DOHH2 (cell line): ENCODE data around the gene TSC22D3.
"Not testable (repeated sequence)": the region's sequence is repeated elsewhere in the genome, so short reads cannot be mapped to it uniquely, and the experiment has no call there.

ENCODE experiments used
- H3F3A ChIP-seq: fragments of 200-600 bp; sonication (generic), shearing (Covaris generic); 2 replicates; pipeline ENCODE4 v1.6.0; 2016; ENCODE audit warnings: antibody characterized with exemption, mild to moderate bottlenecking; ENCODE audit not compliant: control insufficient read depth, insufficient read depth
- H3K27ac ChIP-seq: fragments of 200-600 bp; sonication (generic); 2 replicates; pipeline ENCODE4 v1.5.1; 2014; ENCODE audit warnings: low read depth, mild to moderate bottlenecking, low read length, moderate library complexity
- H3K27me3 ChIP-seq: fragments of 200-600 bp; sonication (generic); 2 replicates; pipeline ENCODE4 v1.6.1; 2014; ENCODE audit warnings: mild to moderate bottlenecking, low read length, mixed read lengths; ENCODE audit not compliant: control insufficient read depth
- H3K36me3 ChIP-seq: fragments of 200-600 bp; sonication (generic); 2 replicates; pipeline ENCODE4 v1.6.1; 2014; ENCODE audit warnings: mild to moderate bottlenecking, low read length, moderate library complexity, mixed read lengths; ENCODE audit not compliant: control insufficient read depth
- H3K4me1 ChIP-seq: fragments of 200-600 bp; sonication (generic); 2 replicates; pipeline ENCODE4 v1.6.1; 2014; ENCODE audit warnings: mild to moderate bottlenecking, low read length, mixed read lengths; ENCODE audit not compliant: control insufficient read depth
- H3K4me2 ChIP-seq: fragments of 200-600 bp; sonication (generic); 2 replicates; pipeline ENCODE4 v1.6.0; 2014; ENCODE audit warnings: mild to moderate bottlenecking, low read length, moderate library complexity
- H3K4me3 ChIP-seq: fragments of 200-600 bp; sonication (generic); 2 replicates; pipeline ENCODE4 v1.5.1; 2014; ENCODE audit warnings: mild to moderate bottlenecking, low read length, mixed read lengths
- H3K79me2 ChIP-seq: fragments of 200-600 bp; sonication (generic); 2 replicates; pipeline ENCODE4 v1.6.1; 2014; ENCODE audit warnings: mild to moderate bottlenecking, low read length, mixed read lengths; ENCODE audit not compliant: control insufficient read depth
- H3K9me2 ChIP-seq: fragments of 200-600 bp; sonication (generic); replicated peaks from 2 replicates; pipeline ENCODE4 v1.6.1; 2014; ENCODE audit warnings: mild to moderate bottlenecking, low read length, mixed read lengths; ENCODE audit not compliant: control insufficient read depth
- H3K9me3 ChIP-seq: fragments of 200-600 bp; sonication (generic); 2 replicates; pipeline ENCODE4 v1.6.1; 2014; ENCODE audit warnings: antibody characterized with exemption, low read length, mixed read lengths; ENCODE audit not compliant: control insufficient read depth, insufficient read depth
- H4K20me1 ChIP-seq: fragments of 200-600 bp; sonication (generic); 2 replicates; pipeline ENCODE4 v1.6.0; 2014; ENCODE audit warnings: low read depth, mild to moderate bottlenecking, antibody characterized with exemption, low read length, moderate library complexity; ENCODE audit not compliant: control insufficient read depth, insufficient read depth
- EZH2phosphoT487 ChIP-seq: fragments of 200-600 bp; sonication (generic); IDR thresholded peaks from 2 replicates; pipeline ENCODE4 v1.6.1; 2017; ENCODE audit warnings: borderline replicate concordance, mild to moderate bottlenecking, antibody characterized with exemption, low read length, moderate library complexity, mixed read lengths
- TF ChIP-seq, protein P1 (sequence below): fragments of 200-600 bp; sonication (generic); IDR thresholded peaks from one replicate; pipeline ENCODE4 v1.5.1; 2014; ENCODE audit warnings: antibody characterized with exemption, mild to moderate bottlenecking, low read depth, low read length; ENCODE audit not compliant: poor library complexity, severe bottlenecking

The TSC22D3 gene

DNA sequence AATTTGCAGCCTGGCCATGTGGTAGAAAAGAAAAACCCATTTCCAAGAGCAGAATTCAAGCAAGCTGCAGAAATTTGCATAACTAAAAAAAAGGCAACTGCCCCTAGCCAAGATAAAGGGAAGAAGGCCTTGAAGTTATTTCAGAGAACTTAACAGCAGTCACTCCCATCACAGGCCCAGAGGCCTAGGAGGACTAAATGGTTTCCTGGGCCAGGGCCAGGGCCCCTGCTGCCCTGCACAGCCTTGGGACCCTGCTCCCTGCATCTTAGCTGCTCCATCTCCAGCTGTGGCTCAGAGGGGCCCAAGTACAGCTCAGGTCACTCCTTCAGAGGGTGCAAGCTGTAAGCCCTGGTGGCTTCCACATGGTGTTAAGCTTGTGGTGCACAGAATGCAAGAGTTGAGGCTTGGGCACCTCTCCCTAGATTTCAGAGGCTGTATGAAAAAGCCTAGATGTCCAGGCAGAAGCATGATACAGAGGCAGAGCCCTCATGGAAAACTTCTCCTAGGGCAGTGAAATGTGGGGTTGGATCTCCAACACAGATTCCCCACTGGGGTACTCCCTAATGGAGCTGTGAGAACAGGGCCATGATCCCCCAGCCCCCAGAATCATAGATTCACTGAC lies 43.4 kb upstream of the TSC22D3 start:
- Histone ChIP-seq H3K79me2 (no peaks in the 10 kb centered on the region), H3K4me1 (no peaks in the 10 kb centered on the region), H3K27me3 (no peaks in the 10 kb centered on the region), H3K36me3 (no peaks in the 10 kb centered on the region), H3K9me2 (no peaks in the 10 kb centered on the region), H3K4me3 (no peak overlapping the region), H3K4me2 (no peak overlapping the region), H3K9me3 (no peaks in the 10 kb centered on the region), H4K20me1 (no peaks in the 10 kb centered on the region), H3K27ac (no peak overlapping the region), H3F3A (no peaks in the 10 kb centered on the region)
- TF ChIP-seq, protein P1, sequence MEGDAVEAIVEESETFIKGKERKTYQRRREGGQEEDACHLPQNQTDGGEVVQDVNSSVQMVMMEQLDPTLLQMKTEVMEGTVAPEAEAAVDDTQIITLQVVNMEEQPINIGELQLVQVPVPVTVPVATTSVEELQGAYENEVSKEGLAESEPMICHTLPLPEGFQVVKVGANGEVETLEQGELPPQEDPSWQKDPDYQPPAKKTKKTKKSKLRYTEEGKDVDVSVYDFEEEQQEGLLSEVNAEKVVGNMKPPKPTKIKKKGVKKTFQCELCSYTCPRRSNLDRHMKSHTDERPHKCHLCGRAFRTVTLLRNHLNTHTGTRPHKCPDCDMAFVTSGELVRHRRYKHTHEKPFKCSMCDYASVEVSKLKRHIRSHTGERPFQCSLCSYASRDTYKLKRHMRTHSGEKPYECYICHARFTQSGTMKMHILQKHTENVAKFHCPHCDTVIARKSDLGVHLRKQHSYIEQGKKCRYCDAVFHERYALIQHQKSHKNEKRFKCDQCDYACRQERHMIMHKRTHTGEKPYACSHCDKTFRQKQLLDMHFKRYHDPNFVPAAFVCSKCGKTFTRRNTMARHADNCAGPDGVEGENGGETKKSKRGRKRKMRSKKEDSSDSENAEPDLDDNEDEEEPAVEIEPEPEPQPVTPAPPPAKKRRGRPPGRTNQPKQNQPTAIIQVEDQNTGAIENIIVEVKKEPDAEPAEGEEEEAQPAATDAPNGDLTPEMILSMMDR, result no peak
- no peak for TF ChIP-seq EZH2phosphoT487

DNA sequence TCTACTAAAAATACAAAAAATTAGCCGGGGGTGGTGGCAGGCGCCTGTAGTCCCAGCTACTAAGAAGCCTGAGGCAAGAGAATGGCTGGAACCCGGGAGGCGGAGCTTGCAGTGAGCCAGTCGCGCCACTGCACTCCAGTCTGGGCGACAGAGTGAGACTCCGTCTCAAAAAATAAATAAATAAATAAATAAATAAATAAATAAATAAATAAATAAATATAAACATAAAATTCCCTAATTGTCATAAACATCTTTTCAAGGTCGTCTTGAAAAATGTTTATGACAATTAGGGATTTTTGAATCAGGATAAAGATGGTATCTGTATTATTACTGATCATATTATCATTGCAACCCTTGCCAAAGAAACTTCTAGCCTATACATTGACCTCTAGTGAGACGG lies 34.5 kb upstream of the TSC22D3 start:
- not testable (repeated sequence) for H3K4me3 ChIP-seq, H3K79me2 ChIP-seq, H3K4me2 ChIP-seq, H3K9me3 ChIP-seq, H3F3A ChIP-seq, H4K20me1 ChIP-seq, H3K27me3 ChIP-seq, H3K27ac ChIP-seq, H3K36me3 ChIP-seq, H3K9me2 ChIP-seq, H3K4me1 ChIP-seq

DNA sequence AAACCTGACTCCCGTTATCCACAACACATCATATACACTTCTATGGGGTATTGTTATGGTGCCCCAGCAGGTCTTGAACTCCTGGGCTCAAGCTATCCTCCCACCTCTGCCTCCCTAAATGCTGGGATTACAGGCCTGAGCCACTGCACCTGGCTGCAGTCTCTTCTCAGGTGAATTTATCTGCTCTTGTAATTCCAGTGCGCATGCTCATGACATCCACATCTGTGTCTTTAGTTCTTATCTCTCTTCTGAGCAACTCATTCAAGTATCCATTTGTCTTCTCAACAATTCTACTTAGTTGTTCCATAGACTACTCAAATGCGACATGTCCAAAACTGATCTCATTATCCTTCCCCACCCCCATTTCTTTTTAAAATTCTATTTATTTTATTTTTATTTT lies 29.6 kb upstream of the TSC22D3 start:
- Histone ChIP-seq H3K4me1 (no peaks in the 10 kb centered on the region), H3K79me2 (no peaks in the 10 kb centered on the region), H3K27me3 (no peaks in the 10 kb centered on the region), H3K4me3 (no peak overlapping the region), H3K36me3 (no peaks in the 10 kb centered on the region), H3K9me2 (no peaks in the 10 kb centered on the region), H4K20me1 (no peaks in the 10 kb centered on the region), H3K4me2 (no peak overlapping the region), H3F3A (no peaks in the 10 kb centered on the region), H3K9me3 (no peaks in the 10 kb centered on the region), H3K27ac (no peak overlapping the region)
- TF ChIP-seq, protein P1, result no peak
- TF ChIP-seq EZH2phosphoT487, result no peak

GRCh38 chrX:107804427-107804826 lies 28.8 kb upstream of the TSC22D3 start:
- Histone ChIP-seq H3K27ac (no peak overlapping the region), H4K20me1 (no peaks in the 10 kb centered on the region), H3K36me3 (no peaks in the 10 kb centered on the region), H3K4me3 (no peak overlapping the region), H3F3A (no peaks in the 10 kb centered on the region), H3K9me3 (no peaks in the 10 kb centered on the region), H3K79me2 (no peaks in the 10 kb centered on the region), H3K27me3 (no peaks in the 10 kb centered on the region), H3K9me2 (no peaks in the 10 kb centered on the region), H3K4me1 (no peaks in the 10 kb centered on the region), H3K4me2 (no peak overlapping the region)
- no peak for TF ChIP-seq EZH2phosphoT487
- TF ChIP-seq, protein P1, result no peak
